ENCODE measurements around the gene DNAH2. TPM values are rescaled to one million over a fixed set of nuclear protein-coding genes. Genes with fewer than 3 reads are reported as not detected.

DNAH2 gene
- total RNA-seq, 4 donors from 2014 or later, result under 0.01 to 0.10 (median 0.05) TPM; not detected in 1

DNA sequence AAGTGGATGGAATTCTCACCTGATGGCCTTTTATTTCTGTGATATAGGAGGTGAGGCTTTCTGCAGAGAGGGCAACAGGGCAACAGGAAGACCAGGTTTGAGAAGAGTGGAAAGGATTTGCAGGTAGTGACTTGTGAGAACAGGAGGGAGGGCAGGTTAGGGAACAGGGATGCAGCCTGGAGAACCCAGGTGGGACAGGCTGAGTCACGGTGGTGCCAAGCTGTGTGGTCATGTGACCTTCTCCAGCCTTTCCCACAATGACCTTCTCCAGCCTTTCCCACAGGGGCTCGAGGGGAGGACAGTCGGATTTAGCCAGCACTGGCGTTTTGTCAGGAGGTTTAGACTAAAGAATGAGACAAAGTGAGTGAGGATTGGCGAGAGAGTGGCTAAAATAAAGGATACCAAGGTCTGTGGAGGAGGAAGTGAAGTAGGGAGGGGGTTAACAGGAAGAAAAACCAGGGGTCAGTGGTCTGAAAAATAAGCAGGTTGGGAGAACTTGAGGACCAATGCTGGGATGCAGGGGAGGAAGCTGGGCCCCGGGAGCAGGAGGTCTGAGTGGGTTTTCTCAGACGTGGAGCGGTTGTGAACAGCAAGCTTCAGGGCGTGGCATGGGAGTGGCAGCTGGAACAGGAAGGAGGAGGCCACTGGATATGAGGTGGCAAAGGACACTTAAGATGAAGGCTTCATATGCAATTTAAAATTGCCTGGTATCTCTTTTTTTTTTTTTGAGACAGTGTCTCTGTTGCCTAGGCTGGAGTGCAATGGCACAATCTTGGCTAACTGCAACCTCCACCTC, 37.7 kb downstream of the DNAH2 start:
- no peak for DNase-seq (ENCODE audit: low spot score in 2 of 2)
- TF ChIP-seq, protein P1, sequence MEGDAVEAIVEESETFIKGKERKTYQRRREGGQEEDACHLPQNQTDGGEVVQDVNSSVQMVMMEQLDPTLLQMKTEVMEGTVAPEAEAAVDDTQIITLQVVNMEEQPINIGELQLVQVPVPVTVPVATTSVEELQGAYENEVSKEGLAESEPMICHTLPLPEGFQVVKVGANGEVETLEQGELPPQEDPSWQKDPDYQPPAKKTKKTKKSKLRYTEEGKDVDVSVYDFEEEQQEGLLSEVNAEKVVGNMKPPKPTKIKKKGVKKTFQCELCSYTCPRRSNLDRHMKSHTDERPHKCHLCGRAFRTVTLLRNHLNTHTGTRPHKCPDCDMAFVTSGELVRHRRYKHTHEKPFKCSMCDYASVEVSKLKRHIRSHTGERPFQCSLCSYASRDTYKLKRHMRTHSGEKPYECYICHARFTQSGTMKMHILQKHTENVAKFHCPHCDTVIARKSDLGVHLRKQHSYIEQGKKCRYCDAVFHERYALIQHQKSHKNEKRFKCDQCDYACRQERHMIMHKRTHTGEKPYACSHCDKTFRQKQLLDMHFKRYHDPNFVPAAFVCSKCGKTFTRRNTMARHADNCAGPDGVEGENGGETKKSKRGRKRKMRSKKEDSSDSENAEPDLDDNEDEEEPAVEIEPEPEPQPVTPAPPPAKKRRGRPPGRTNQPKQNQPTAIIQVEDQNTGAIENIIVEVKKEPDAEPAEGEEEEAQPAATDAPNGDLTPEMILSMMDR (IDR thresholded peaks at IDR 0.05), result no peak
- TF ChIP-seq POLR2A (IDR thresholded peaks at IDR 0.05), result no peak
- WGBS, 2 donors, result 33 to 38% methylated on average over 9 of the region's 9 CpGs
- intact Hi-C loops (cut with DNase I; ENCODE audit: low total_unique reads), result no loop called here
- no peak overlapping the region for H3K4me3 ChIP-seq (ENCODE audit: low read depth, poor library complexity, severe bottlenecking)

DNA sequence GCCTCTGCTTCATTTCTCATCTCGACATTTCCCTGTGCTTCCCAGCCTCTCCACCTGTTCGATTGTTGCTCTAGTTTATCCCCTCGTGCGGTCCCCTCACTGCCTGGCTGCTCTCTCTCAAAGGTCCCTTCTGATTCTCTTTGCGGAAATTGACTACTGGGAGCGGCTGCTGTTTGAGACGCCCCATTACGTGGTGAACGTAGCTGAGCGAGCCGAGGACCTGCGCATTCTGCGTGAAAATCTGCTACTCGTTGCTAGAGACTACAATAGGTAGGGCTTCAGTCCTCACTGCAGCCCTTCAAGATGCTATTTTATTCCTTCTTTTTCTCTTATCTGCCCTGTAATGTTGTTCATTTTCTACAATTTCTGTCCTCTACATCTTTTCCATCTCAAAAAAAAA, 39.4 kb downstream of the DNAH2 start:
- TF ChIP-seq, protein P1 (IDR thresholded peaks at IDR 0.05), result no peak
- no peak for TF ChIP-seq POLR2A (IDR thresholded peaks at IDR 0.05)
- no peak overlapping the region for H3K4me3 ChIP-seq (ENCODE audit: low read depth, poor library complexity, severe bottlenecking)
- no peak for DNase-seq (ENCODE audit: low spot score in 2 of 2)
- intact Hi-C loops (cut with DNase I; ENCODE audit: low total_unique reads), result no loop called here
- 90 to 92% methylated on average over 14 of the region's 14 CpGs for WGBS, 2 donors

DNA sequence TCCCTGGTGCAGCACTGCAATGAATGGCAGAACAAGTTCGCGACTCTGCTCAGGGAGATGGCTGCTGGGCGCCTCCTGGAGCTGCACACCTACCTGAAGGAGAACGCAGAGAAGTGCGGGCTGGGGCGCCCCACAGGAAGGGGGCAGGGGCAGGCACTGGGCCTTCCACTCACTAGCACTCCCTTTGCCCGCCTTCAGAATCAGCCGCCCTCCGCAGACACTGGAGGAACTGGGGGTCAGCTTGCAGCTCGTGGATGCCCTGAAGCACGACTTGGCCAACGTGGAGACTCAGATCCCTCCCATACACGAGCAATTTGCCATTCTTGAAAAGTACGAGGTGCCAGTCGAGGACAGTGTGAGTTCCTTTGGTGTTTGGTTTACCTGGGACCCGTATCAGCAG, 46.4 kb downstream of the DNAH2 start:
- H3K4me3 ChIP-seq (ENCODE audit: low read depth, poor library complexity, severe bottlenecking), result no peak overlapping the region
- 84 to 92% methylated on average over 16 of the region's 16 CpGs for WGBS, 2 donors
- DNase-seq (ENCODE audit: low spot score in 2 of 2), result no peak
- intact Hi-C loops (cut with DNase I; ENCODE audit: low total_unique reads), result no loop called here
- no peak for TF ChIP-seq POLR2A (IDR thresholded peaks at IDR 0.05)
- TF ChIP-seq, protein P1 (IDR thresholded peaks at IDR 0.05), result no peak

DNA sequence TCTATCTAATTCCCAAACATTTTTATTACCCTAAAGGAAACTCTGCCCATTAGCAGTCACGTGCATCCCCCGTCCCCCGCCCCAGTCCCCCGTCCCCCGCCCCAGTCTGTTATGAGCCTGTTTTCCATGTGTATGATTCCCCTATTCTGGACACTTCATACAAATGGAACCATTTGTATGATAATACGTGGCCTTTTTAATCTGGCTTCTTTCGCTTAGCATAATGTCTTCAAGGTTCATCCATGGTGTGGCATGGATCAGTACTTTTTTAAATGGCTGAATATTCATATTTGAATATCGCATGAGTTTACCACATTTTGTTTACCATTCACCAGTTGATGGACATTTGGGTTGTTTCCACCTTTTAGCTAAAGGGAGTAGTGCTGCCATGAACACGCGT, 49.5 kb downstream of the DNAH2 start:
- intact Hi-C loops (cut with DNase I; ENCODE audit: low total_unique reads), result no loop called here
- DNase-seq (ENCODE audit: low spot score in 2 of 2), result no peak
- 60 to 64% methylated on average over 10 of the region's 10 CpGs for WGBS, 2 donors
- TF ChIP-seq, protein P1 (IDR thresholded peaks at IDR 0.05), result no peak
- TF ChIP-seq POLR2A (IDR thresholded peaks at IDR 0.05), result no peak
- no peak overlapping the region for H3K4me3 ChIP-seq (ENCODE audit: low read depth, poor library complexity, severe bottlenecking)

DNA sequence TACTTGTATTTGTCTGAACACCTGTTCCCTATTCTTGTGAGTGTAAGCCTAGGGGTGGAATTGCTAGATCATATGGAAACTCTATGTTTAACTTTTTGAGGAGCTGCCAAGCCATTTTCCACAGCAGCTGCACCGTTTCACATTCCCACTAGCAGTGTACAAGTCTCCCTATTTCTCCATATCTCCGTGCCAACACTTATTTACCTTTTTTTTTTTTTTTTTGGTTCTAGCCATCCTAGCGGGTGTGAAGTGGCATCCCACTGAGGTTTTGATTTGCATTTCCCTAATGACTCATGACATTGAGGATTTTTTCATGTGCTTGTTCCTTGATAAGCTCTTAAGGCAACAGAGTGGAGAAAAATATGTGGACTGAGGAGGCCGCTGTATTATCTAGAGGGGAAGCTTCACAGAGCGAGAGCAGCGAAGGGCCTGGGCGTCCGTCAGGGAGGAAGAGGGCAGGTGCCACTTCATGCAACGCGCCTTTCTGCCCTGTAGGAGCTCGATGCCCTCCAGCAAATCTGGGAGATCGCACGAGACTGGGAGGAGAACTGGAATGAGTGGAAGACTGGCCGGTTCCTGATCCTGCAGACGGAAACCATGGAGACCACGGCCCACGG, 50.0 kb downstream of the DNAH2 start:
- H3K4me3 ChIP-seq (ENCODE audit: low read depth, poor library complexity, severe bottlenecking), result no peak overlapping the region
- DNase-seq (ENCODE audit: low spot score in 2 of 2), result no peak
- intact Hi-C loops (cut with DNase I; ENCODE audit: low total_unique reads), result no loop called here
- 60 to 68% methylated on average over 17 of the region's 17 CpGs for WGBS, 2 donors
- TF ChIP-seq POLR2A (IDR thresholded peaks at IDR 0.05), result no peak
- TF ChIP-seq, protein P1 (IDR thresholded peaks at IDR 0.05), result no peak
